ENCODE data around the gene DIP2C. TPM values are rescaled to one million over a fixed set of nuclear protein-coding genes. Genes with fewer than 3 reads are reported as not detected.

DIP2C gene
- total RNA-seq, 2 donors from 2014 or later: 12.3 to 41.8 TPM

- Histone ChIP-seq H3K4me3 (no peak overlapping the region), H3K27me3 (replicated peaks; ENCODE audit: insufficient read depth) (no peaks in the 10 kb centered on the region), H3K9me3 (no peaks in the 10 kb centered on the region), H3K36me3 (no peaks in the 10 kb centered on the region), H3K4me1 (replicated peaks) (peaks cover 3% of the 10 kb centered on the region), H3K27ac (no peak overlapping the region)
- intact Hi-C loops (cut with DNase I): no loop called here
- DNase-seq (ENCODE audit: low spot score): peak; percentile 61
- TF ChIP-seq POLR2A (IDR thresholded peaks at IDR 0.05) (no peak), POLR2AphosphoS5 (IDR thresholded peaks at IDR 0.05) (peak; percentile 85)
- 19% methylated on average over 5 of the region's 5 CpGs for WGBS
Observed at GRCh38 chr10:454860-455259, 234.6 kb downstream of the DIP2C start.

- intact Hi-C loops (cut with DNase I): no loop called here
- Histone ChIP-seq H3K36me3 (no peaks in the 10 kb centered on the region), H3K4me1 (replicated peaks) (peaks cover 3% of the 10 kb centered on the region), H3K27me3 (replicated peaks; ENCODE audit: insufficient read depth) (no peaks in the 10 kb centered on the region), H3K9me3 (no peaks in the 10 kb centered on the region), H3K4me3 (no peak overlapping the region), H3K27ac (no peak overlapping the region)
- DNase-seq (ENCODE audit: low spot score): no peak
- TF ChIP-seq POLR2A (IDR thresholded peaks at IDR 0.05) (no peak), POLR2AphosphoS5 (IDR thresholded peaks at IDR 0.05) (no peak), CTCF (IDR thresholded peaks at IDR 0.05) (no peak)
- 89% methylated on average over 3 of the region's 3 CpGs for WGBS
Observed at GRCh38 chr10:453647-454046, 235.8 kb downstream of the DIP2C start.

GRCh38 chr10:452512-453426 lies 236.7 kb downstream of the DIP2C start:
- H3K36me3 ChIP-seq: no peaks in the 10 kb centered on the region
- no peak overlapping the region for H3K27ac ChIP-seq
- H3K27me3 ChIP-seq (replicated peaks; ENCODE audit: insufficient read depth): no peaks in the 10 kb centered on the region
- intact Hi-C loops (cut with DNase I): no loop called here
- H3K9me3 ChIP-seq: no peaks in the 10 kb centered on the region
- 78% methylated on average over 24 of the region's 24 CpGs for WGBS
- no peak for DNase-seq (ENCODE audit: low spot score)
- TF ChIP-seq POLR2AphosphoS5 (IDR thresholded peaks at IDR 0.05) (no peak), CTCF (IDR thresholded peaks at IDR 0.05) (no peak), POLR2A (IDR thresholded peaks at IDR 0.05) (no peak)
- H3K4me3 ChIP-seq: no peak overlapping the region
- peaks cover 3% of the 10 kb centered on the region for H3K4me1 ChIP-seq (replicated peaks)

GRCh38 chr10:451856-452255 lies 237.6 kb downstream of the DIP2C start:
- no peaks in the 10 kb centered on the region for H3K27me3 ChIP-seq (replicated peaks; ENCODE audit: insufficient read depth)
- no peak for DNase-seq (ENCODE audit: low spot score)
- intact Hi-C loops (cut with DNase I): no loop called here

GRCh38 chr10:451021-451471 lies 238.4 kb downstream of the DIP2C start:
- H3K27ac ChIP-seq: no peak overlapping the region
- H3K9me3 ChIP-seq: no peaks in the 10 kb centered on the region
- TF ChIP-seq CTCF (IDR thresholded peaks at IDR 0.05): no peak
- no peak for TF ChIP-seq POLR2AphosphoS5 (IDR thresholded peaks at IDR 0.05)
- no peak for TF ChIP-seq POLR2A (IDR thresholded peaks at IDR 0.05)
- WGBS: 69% methylated on average over 11 of the region's 11 CpGs
- no peaks in the 10 kb centered on the region for H3K27me3 ChIP-seq (replicated peaks; ENCODE audit: insufficient read depth)
- H3K4me3 ChIP-seq: no peak overlapping the region
- DNase-seq (ENCODE audit: low spot score): no peak
- no peaks in the 10 kb centered on the region for H3K36me3 ChIP-seq
- intact Hi-C loops (cut with DNase I): no loop called here
- H3K4me1 ChIP-seq (replicated peaks): peaks cover 3% of the 10 kb centered on the region

More at GRCh38 chr10:451856-452255, 237.6 kb downstream of the DIP2C start:
- 85% methylated on average over 7 of the region's 7 CpGs for WGBS
- H3K4me1 ChIP-seq (replicated peaks): peaks cover 3% of the 10 kb centered on the region
- H3K36me3 ChIP-seq: no peaks in the 10 kb centered on the region
- H3K4me3 ChIP-seq: no peak overlapping the region
- TF ChIP-seq POLR2A (IDR thresholded peaks at IDR 0.05): no peak
- no peak for TF ChIP-seq CTCF (IDR thresholded peaks at IDR 0.05)
- no peak for TF ChIP-seq POLR2AphosphoS5 (IDR thresholded peaks at IDR 0.05)
- no peaks in the 10 kb centered on the region for H3K9me3 ChIP-seq
- no peak overlapping the region for H3K27ac ChIP-seq

All from prostate gland (tissue), 2 donors.